Kasumi-1 (cell line): ENCODE data around the gene MDP1.

Experiments used
- DNase-seq, 2 experiments: peaks; one replicate each; lab custom pipeline; 2025; lab: John Stamatoyannopoulos, UW

MDP1 gene

DNA sequence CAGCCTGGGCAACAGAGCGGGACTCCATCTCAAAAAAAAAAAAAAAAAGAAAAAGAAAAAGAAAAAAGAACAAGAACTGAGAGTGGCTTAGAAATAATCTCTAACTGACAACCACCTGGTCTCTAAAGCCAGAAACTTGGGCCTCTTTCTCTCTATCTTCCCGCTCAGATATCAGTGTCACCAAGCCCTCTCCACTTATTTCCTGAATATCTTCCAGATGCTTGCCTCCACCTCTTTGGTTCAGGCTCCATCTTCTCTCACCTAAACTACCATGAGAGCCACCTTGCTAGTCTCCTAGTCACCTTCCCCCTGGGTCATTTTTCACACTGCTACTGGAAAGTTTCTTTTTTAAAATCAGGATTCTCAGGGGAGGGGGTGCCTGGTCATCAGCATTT lies 18.8 kb downstream of the MDP1 start:
- DNase-seq: no peak

DNA sequence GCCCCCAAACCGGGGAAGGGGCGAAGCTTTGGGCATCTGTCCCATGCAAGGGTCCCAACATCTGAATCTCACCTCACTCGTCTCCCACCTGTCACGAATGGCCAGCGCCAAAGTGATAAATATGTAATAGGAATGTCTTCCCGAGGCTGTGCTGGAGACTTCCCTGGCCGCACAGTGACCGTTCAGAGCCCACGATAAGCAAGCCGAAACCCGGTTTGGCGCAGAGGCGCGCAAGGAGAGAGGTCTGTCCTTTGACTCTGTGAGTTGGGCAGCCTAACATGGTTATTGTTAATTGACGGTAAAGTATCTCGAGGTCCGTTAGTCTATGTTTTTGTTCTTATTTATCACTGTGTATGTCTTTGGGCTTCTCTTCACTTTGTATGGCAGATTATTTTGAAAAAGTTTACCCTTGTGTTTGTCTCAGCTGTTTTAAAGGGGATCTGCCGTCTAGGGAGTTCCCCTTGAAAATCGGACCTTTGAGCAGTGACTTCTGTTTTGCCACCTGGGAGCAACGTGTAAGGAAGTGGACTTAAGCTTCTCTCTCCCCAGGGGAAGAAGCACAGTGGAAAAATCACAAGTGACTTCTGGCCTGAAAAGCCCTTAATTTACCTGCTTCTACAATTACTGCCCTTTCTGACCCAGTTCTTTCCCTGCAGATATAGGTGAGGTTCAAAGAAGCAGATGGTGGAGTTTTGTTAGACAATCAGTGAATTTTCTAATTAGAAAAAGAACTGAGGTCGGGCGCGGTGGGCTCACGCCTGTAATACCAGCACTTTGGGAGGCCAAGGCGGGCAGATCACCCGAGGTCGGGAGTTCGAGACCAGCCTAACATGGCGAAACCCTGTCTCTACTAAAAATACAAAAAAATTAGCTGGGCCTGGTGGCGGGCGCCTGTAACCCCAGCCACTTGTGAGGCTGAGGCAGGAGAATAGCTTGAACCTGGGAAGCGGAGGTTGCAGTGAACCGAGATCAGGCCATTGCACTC lies 19.5 kb downstream of the MDP1 start:
- DNase-seq: peak; percentile 13 to 57

DNA sequence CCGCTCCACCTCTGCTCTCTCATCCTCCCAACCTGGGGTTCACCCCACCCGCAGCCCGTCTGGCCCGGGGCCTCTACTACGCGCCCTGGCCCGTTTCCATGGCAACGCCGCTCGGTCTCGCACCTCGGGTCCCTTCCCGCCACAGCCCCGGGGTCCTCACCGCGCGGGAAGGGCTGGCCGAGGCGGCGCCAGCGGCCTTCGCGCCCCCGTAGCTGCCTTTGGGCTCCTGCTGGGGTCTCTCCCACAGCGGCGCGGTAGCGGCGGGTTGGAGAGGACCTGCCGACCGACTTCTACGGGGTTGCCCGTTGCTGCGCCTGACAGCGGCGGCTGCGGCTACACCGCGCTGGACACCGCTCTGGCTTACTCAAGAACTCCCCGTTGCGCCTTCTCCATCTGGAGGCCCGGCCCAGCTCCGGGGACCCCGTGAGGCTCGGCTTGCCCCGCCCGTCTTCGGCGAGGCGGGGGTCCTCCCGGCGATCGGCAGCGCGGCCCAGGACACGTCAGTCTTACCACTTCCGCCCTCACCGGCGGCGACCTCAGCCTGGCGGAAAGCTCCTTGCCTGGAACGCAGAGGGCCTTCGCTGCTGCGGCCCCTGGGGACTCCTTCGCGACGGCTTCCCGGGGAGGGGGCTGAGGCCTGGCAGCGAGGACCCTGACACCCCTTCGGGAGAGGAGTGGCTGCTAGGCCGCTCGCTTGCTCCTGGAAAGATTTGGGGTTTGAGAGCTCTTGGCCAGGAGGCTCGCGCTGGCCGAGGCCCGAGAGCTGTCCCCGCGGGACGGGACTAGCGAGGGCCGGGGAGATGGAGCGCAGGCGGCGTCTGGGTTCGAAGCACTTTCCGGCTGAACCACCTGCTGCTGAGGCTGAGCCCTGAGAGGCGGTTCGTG lies 20.4 kb downstream of the MDP1 start, which contains the start of gene TM9SF1:
Gene TM9SF1 (minus strand): TSS at position 256 of the 885 bp plus-strand sequence. CDS start 422 bp downstream, outside the sequence.
- DNase-seq: peak; percentile 68 to 83

DNA sequence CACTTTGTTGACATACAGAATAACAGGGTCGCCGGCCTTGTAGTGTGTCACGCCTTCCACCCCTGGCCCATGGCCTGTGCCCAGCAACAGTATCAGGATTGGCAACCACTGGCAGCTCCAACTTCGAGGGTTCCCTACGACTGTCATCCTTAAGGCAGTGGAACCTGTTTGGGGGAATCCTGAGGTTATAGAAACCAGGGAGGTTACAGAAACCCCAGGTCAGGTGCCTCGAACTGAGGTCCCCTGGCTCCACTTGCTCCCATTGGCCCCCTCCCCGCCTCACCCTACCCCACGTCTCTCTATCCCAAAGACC lies 21.0 kb downstream of the MDP1 start:
- DNase-seq: no peak

DNA sequence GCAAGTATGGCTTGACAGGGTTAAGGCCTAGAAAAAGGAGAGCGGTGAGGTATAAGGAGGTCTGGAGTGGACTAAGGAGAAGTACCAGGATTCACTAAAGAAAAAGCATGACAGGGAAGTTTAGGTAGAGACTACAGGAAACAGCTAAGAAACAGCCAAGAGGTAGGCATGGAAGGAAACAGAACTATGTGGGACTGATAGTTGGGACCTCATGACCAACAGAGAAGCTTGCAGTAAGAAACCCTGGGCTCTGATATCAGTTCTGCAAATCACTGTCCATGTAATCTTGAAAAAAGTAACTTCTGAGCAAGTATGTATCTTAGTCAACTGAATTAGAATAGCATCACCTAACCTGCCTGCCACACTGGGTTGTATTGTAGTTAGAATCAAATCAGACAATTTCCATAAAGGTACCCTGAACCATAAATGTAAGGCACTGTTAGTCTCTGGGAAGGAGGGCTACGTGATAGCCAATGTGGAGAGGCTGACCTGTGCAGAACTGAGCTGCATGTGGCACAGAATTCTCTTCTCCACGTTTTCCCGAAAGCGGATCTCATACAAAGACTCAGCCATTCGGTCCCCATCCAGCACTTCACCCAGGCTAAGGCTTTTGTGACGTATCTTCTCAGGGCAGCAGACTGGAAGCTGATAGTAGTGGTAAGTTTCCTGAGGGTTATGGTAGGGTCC lies 21.5 kb downstream of the MDP1 start:
- no peak for DNase-seq

DNA sequence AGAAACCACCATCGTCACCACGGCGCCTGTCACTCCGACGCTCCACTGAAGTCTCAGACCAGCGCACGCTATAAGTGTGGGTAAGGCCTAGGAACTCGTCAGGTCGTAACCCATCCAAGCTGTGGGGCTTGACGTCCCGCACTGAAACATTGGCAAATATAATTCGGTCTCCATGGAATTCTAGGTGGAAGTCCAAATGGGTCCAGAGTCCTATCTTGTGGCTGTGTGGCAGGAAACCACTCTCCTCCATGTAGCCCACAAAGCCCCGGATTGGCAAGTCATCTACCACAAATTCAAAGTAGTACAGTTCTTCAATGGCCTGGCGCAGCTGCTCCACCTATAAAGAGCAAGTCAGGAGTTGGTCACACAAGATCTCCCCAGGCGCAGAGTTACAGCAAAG lies 22.9 kb downstream of the MDP1 start:
- DNase-seq: no peak

DNA sequence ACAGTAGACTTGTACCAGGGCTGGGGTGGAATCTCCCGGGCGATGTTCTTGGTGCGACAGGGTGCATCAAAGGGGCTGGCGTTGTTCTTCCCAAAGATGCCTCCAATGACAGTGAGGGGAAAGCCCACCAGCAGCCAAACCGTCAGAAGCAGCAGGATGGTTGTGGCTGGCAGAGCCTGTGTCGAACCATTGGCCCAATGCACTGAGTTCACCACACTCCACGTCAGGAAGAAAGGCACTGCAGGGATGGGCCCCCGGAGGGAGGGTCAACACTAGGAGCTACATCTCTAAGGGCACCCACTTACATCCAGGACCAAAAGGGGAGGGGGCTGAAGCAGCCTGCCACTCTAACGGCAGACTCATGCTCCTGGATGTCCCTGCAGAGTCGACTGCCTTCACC lies 25.4 kb downstream of the MDP1 start:
- DNase-seq: no peak

DNA sequence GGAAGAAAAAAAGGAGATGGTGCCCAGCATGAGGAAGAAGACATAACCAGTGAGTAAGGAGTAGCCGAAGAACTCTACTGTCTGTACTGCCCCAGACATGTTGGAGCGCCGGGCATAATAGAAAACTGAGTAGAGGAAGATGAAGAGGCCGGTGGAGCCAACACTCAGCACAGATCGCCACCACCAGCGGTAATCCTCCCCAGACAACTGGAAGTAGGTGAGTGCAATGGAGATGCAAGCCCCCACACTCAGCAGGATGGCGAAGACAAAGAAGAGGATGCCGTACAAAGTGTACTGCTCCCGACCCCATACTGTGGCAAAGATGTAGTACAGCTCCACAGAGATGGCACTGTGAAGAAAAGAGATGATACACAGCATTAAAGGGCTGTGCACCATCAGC lies 26.4 kb downstream of the MDP1 start:
- DNase-seq: no peak

DNA sequence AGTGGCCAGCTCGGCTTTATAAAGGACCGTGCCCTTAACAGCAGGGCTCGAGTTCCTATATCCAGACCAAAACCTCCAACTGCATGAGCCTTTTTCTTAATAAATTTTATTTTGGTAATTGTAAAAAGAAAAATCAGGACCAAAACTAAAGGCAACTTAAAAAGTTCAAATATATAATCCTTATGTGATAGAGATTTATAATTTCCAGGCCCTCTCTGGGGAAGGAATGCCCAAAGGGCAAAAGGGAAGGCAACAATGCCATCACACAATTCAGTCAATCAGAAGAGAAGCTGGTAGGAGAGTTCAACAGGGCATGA lies 26.8 kb downstream of the MDP1 start:
- DNase-seq: no peak

DNA sequence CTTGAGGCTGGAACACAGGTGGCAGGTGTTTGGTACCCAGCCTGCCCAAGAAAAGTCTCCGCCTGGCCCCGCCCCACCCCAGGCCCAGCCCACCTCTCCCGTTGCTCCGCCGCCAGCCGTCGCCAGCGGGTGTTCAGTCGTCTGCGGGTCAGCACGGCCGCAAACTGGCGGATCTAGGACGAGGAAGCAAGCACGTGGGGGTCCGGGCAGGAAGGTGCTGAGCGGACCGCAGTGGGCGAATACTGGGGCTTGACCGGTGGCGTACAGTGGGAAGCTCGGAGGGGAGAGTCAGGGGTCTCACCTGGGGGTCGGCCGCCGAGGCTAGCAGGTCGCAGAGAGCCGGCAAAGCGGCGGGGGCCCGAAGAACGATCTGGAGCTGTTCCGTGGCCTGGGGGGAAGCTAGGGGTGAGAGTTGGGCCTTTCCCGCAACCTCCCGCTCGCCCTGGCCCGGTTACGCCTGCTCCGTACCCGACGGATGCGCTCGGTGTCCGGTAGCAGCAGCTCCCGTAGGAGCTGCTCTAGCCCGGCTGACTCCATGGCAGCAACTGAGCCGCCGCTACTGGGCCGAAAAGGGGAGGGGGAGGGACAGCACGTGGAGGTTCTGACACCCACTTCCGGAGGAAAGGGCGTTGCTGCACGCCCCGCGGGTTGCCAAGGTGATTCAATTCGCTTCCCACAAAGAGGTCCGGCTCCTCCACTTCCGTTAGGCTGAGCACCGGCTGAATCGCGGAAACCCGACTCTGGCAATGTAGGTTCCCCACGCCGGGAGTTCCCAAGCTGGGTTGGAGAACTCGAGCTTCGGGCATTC lies 27.4 kb downstream of the MDP1 start, which contains the start of gene IPO4:
Gene IPO4 (minus strand): TSS at position 566 of the 808 bp plus-strand sequence. CDS start 29 bp downstream, at position 537.
- peak; percentile 97 for DNase-seq

DNA sequence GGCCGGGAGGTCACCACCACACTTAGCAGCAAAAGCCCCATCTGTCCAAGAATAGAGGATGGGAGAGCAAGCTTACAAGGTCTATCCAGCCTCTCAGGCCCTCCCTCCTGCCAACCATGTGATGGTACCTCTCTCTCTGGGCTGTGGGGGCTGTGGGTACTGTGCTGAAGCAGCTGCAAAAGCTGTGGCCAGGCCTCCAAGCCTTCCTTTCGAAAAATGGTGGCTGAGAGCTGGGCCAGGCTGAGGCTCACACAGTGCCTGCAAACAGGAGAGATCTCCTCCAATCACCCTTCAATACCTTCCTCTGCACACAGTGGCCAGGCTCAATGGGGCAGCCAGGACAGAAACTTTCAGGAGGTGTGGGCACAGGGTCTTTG lies 28.3 kb downstream of the MDP1 start:
- DNase-seq: no peak

DNA sequence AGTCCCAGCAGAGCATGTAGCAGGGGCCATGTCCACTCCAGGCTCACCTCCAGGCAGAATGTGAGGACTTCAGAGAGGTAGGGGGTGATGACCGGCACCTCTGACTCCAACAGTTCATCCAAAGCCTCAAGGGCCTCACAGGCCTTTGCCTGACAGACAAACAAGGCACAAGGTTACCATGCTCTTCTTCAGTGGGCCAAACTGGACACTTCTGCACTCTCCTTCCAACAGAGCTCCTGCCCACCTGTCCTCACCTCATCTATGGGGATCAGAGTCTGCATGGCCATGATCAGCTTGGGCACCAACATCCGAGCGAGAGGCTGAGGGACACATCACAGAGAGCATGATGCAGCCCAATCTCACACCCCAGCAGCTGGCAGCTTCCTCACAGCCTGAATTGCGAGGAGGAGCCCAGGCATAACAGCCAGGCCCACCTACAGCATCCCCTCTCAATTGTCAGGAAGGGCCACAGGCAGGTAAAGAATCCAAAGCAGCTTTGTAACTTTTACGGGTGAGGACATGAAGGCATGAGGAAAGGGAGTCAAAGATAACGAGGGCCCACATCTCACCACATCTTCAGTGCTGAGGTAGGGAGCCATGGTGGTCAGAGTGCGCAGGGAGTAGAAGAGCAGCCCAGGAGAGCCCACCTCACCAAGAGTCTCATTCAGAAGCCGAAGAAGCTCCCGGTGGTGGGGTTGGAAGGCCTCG lies 28.9 kb downstream of the MDP1 start:
- no peak for DNase-seq

DNA sequence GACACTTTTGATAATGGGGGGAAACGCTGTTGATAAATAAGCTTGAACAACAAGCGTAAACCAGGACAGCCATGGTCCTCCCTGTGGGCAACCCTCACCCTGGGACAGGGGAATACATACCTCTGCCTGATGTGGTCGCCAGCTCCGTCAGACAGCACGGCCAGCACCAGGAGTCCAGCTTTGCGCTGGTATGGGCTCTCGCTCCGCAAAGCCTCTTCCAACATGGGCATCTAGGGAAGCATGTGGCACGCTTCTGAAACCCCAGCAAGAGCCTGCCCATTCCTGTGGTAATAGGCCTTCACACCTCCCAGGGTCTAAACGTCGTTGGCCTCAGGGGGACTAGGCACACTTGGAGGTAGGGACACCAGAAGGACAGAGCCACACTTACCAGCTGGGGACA lies 30.1 kb downstream of the MDP1 start:
- DNase-seq: no peak

DNA sequence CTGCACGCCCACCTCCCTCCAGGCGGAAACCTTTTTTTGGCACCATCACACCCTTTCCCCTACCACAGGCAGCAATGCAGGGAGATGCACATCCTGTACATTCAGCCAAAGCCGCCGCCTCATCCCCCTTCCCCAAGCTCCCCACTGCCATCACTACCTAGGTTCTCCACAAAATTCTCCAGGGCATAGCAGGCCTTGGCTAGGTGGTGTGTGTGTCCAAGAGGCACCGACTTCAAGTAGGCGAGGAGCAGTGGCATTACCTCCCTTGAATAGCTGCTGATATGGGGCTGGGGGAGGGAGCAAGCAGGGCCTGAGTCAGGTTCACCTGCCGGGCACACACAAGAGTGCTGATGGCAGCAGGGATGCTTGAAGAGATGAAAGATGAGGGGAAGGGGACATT lies 30.8 kb downstream of the MDP1 start:
- DNase-seq: no peak

DNA sequence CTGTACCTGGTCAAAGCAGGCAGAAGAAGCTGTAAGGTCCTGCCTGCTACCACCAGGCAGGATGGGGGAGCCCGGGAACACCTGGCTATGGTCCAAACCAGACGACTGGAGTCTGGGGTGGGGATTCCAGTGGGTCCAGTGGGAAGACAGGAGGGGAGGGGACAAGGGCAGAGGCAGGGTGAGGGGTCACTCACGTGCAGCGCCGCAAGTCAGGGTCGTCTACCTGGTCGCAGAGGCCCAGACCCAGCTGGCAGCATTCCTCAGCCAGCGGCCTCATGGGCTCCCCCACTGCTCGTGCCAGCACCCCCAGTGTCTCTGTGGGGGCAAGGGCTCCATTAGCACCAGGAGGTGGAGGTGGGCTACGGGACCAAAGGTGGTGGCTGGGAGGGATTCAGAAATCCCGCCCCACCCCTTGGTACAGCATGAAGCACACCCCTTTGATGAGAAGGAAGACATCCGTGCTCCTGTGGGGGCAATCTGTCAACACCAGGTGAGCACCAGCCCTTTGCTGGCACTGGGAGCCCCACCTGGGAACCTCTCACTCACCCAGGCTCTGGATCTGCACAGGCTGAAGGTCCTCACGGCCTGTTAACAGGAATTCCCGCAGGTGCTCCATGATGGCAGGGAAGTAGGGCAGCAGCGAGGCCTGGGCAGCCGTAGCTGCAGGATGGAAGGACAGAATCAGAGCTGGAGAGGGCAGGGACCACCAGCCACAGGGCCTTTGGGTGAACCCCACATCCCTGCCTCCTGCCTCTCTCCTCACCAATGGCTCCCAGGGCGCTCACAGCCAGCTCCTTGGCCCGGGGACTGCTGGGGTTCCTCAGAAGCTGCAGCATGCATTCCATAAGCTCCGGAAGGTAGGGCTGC lies 31.5 kb downstream of the MDP1 start:
- no peak for DNase-seq

DNA sequence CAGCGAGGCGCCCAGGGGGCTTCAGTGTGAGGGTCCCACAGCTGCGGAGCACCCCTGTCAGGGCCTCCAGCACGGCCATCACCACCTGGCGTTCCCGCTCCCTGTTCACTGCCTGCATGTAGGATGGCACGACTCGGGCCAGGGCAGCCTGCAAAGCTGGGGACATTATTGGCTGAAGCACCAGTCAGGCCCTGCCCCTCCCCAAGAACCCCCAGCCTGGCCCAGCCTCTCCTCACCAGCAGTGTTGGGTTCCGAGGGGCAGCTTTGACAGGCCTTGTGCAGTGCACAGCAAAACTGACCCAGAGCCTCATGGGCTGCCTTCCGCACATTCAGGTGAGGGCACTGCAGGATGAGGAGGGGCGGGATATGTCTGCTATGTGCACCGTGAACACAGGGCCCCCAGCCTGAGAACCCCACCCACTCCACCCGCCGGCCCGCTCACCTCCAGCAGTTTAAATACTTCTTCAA lies 32.8 kb downstream of the MDP1 start:
- no peak for DNase-seq

DNA sequence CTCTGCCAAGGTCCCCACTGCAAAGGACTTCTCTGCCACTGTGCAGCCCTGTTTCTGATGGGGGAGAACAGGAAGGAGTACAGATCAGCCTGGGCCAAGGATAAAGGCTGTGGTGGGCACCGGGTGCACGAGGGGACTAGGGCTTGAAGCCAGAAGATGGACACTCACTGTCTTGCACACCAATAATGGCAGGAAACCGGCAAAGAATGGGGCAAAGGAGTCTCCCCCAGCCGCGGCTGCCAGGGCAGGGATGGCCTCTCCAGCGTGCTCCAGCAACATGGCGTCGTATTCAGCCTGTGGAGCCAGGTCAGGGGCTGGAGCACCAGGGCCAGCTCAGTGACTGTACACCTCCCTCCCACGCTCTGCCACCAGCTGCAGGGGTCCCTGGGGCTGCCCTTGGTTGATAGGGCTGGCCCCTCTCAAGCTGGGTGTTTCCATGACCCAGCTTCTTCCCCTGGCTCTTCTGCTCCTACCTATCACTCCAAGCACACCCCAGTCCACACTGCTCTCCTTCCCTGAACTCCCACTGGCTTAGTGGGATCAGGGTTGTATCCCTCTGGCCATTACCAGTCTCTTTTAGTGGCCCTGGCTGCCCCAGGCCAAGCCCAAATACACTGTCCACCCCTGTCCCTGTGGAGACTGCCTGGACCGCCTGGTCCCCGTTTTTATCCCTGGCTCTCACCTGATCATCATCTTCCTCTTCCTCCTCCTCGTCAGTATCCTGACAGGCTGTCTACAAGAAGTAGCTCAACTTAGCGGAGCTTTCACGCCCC lies 33.6 kb downstream of the MDP1 start:
- no peak for DNase-seq

DNA sequence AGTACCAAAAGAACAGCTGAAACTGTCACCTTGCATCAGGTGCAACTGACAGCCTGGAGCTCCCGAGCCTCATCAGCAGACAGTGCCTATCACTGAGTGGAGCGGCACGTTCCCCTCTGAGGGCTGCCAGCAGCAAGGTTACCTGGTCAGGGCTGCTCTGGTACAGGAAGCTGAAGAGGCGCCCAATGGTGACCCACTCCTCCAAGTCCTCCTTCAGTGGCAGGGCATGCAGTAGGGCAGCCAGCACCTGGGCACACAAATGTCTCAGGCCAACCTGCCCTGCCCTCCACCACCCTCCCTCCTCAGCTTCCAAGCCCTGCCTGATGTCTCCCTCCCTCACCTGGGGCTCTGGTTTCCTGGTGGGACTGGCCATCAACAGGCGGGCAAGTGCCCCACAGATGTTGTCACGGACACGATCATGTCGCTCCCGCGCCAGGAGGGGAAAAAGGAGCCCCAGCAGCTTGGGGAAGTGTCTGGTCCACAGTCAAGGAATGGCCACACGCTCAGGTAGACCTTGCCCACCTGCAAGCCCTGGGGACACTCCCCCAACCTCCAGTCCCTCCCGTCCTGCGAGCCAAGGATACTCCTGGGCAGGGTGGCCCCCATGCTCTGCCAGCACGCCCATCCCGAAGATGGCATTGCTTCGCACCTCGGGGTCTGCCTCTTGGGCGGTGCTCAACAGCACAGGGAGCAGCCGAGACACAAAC lies 34.3 kb downstream of the MDP1 start:
- DNase-seq: no peak
